ENCODE results near the gene GLIS1. TPM values are rescaled to one million over a fixed set of nuclear protein-coding genes. Genes with fewer than 3 reads are reported as not detected.

The GLIS1 gene
- total RNA-seq, 1 donor from 2014 or later: 17.4 TPM

GRCh38 chr1:53695116-53695515 is 43.8 kb downstream of the GLIS1 start:
- Mint-ChIP-seq H3K27me3 (ENCODE audit: low read depth) (no peaks in the 10 kb centered on the region), H3K36me3 (ENCODE audit: low read depth) (no peaks in the 10 kb centered on the region), H3K9me3 (ENCODE audit: low read depth) (no peaks in the 10 kb centered on the region), H3K4me3 (ENCODE audit: unreplicated experiment) (no peak overlapping the region), H3K4me1 (ENCODE audit: low read depth) (peaks cover 79% of the 10 kb centered on the region), H3K27ac (ENCODE audit: unreplicated experiment) (no peak overlapping the region)
- TF ChIP-seq CTCF (IDR thresholded peaks at IDR 0.05): no peak
- DNase-seq (ENCODE audit: low spot score): no peak

GRCh38 chr1:53694718-53695091 is 44.3 kb downstream of the GLIS1 start:
- Mint-ChIP-seq H3K4me1 (ENCODE audit: low read depth) (peaks cover 83% of the 10 kb centered on the region), H3K9me3 (ENCODE audit: low read depth) (no peaks in the 10 kb centered on the region), H3K36me3 (ENCODE audit: low read depth) (no peaks in the 10 kb centered on the region), H3K4me3 (ENCODE audit: unreplicated experiment) (no peak overlapping the region), H3K27ac (ENCODE audit: unreplicated experiment) (no peak overlapping the region), H3K27me3 (ENCODE audit: low read depth) (no peaks in the 10 kb centered on the region)
- no peak for TF ChIP-seq CTCF (IDR thresholded peaks at IDR 0.05)
- no peak for DNase-seq (ENCODE audit: low spot score)

DNA sequence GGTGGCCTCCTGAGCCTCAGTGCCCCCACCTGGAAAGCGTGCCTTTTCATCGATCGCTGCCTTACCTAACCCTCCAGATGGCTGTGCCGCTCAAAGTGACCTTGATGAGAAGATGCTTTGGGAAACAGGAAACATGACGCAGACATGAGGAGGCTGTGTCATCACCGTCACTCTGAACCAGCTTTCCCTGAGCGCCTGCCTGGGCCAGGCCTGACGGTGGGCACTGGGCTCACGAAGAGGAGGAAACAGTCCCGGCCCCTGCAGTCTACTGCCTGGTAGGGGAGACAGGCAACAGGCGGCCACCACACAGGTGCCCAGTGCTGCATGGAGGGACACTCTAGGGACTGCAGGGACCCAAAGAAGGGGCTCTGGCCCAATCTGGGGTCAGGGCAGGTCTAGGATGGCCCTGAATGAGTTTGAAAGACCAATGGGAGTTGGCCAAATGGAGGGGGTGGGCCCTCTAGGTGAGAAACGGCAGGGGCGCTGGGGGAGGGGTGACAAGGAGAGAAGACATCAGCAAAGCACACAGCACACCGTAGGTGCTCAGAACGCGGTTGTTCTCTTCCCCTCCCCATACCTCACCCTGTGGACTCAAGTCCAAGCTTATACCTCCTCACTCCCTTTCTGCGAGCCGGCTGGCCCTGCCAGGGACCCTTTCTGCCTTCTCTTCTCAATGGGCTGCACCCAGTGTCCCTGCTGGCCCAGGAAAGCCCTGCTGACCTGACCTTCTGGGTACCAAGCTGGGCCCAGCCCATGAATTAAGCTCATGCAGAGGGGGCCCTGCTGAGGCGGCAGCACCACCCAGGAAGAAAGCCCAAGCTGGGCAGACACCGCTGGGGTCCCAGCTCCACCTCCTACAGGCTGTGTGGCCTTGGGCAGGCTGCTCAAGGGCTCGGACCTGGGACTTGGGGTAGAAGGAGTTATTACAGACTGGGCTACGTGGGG is 44.9 kb downstream of the GLIS1 start:
- H3K27me3 Mint-ChIP-seq (ENCODE audit: low read depth): no peaks in the 10 kb centered on the region
- peaks cover 90% of the 10 kb centered on the region for H3K4me1 Mint-ChIP-seq (ENCODE audit: low read depth)
- H3K27ac Mint-ChIP-seq (ENCODE audit: unreplicated experiment): no peak overlapping the region
- no peaks in the 10 kb centered on the region for H3K9me3 Mint-ChIP-seq (ENCODE audit: low read depth)
- no peak overlapping the region for H3K4me3 Mint-ChIP-seq (ENCODE audit: unreplicated experiment)
- no peaks in the 10 kb centered on the region for H3K36me3 Mint-ChIP-seq (ENCODE audit: low read depth)
- no peak for TF ChIP-seq CTCF (IDR thresholded peaks at IDR 0.05)
- DNase-seq (ENCODE audit: low spot score): no peak

- peak; percentile 12 for TF ChIP-seq CTCF (IDR thresholded peaks at IDR 0.05)
- H3K4me1 Mint-ChIP-seq (ENCODE audit: low read depth): peaks cover 92% of the 10 kb centered on the region
- no peak overlapping the region for H3K4me3 Mint-ChIP-seq (ENCODE audit: unreplicated experiment)
- no peaks in the 10 kb centered on the region for H3K27me3 Mint-ChIP-seq (ENCODE audit: low read depth)
- H3K27ac Mint-ChIP-seq (ENCODE audit: unreplicated experiment): peak overlapping the region; percentile 51
- H3K9me3 Mint-ChIP-seq (ENCODE audit: low read depth): no peaks in the 10 kb centered on the region
- H3K36me3 Mint-ChIP-seq (ENCODE audit: low read depth): no peaks in the 10 kb centered on the region
- no peak for DNase-seq (ENCODE audit: low spot score)
Measured at GRCh38 chr1:53693339-53693738, 45.6 kb downstream of the GLIS1 start.

GRCh38 chr1:53691326-53691725 is 47.6 kb downstream of the GLIS1 start:
- no peaks in the 10 kb centered on the region for H3K36me3 Mint-ChIP-seq (ENCODE audit: low read depth)
- H3K27ac Mint-ChIP-seq (ENCODE audit: unreplicated experiment): no peak overlapping the region
- no peak for DNase-seq (ENCODE audit: low spot score)
- peaks cover 92% of the 10 kb centered on the region for H3K4me1 Mint-ChIP-seq (ENCODE audit: low read depth)
- H3K4me3 Mint-ChIP-seq (ENCODE audit: unreplicated experiment): no peak overlapping the region
- H3K27me3 Mint-ChIP-seq (ENCODE audit: low read depth): no peaks in the 10 kb centered on the region
- no peaks in the 10 kb centered on the region for H3K9me3 Mint-ChIP-seq (ENCODE audit: low read depth)
- TF ChIP-seq CTCF (IDR thresholded peaks at IDR 0.05): no peak
